ENCODE results near the gene SYT15B.
"Not testable (repeated sequence)": the region's sequence is repeated elsewhere in the genome, so short reads cannot be mapped to it uniquely, and the experiment has no call there.

SYT15B gene

DNA sequence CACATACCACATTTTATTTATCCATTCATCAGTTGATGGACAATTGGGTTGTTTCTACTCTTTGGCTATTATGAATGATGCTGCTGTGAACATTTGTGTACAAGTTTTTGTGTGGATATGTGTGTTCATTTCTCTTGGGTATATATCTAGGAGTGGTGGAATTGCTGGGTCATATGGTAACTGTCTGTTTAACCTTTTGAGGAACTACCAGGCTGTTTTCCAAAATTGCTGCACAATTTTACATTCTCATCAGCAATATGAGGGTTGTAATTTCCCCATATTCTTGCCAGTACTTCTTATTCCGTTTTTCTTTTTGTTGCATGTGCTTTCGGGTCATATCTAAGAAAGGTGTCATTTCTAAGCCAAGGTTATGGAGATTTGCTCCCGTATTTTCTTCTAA lies 38.3 kb downstream of the SYT15B start:
- DNase-seq, result not testable (repeated sequence)

GRCh38 chr10:47724119-47724518 lies 39.3 kb downstream of the SYT15B start:
- not testable (repeated sequence) for DNase-seq

DNA sequence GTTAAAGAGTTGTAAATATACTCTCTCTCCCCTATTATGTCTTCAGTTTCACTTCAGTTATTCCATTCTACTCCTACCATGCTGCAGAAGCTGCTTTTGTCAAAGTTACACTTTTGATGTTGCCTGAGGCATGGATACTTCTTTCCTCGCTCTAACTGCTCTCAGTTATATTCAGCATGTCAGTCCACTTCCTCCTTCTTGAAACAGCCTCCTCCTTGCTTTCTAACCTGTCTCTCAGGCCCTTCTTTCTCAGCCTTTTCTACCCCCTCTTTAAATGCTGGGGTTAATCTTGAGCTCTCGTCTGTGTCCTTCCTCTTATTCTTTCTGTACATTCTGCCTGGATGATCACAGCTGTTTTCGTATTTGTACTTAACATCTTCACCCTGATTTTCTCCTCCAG lies 40.0 kb downstream of the SYT15B start:
- not testable (repeated sequence) for DNase-seq

DNA sequence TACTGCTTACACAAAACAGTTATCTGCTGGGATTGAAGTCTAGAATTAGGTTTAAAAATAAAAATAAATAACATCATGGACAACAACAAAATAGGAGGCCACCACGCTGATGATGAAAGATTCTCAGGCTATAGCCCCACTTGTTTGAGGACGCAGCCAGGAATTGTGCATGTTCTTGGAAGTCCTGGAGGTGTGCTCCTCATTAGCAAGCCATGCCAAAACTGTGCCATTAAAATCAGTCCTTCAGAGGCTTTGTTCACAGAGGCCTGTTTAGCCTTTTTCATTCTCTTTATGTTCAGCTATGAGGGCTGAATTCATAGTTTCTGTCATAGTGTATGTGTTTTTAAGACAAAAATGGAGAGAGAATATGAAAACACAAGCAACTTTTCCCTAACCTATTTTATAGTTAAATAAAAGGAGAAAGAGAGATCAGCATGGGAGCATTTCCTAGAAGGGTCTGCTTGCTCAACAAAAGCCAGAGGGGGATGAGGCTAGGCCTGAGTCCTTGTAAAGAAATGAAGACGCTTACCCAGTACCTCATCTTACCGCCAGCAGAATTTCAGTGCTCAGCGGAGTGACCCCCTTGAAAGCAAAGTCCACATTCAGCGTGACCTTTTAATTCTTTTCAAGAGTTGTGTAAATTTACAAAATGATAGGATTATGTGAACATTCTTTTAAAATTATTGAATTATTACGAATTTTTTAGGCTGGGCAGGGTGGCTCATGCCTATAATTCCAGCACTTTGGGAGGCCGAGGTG lies 46.2 kb downstream of the SYT15B start:
- not testable (repeated sequence) for DNase-seq

Measured in activated CD4-positive, alpha-beta T cell treated with anti-CD3 and anti-CD28 coated beads for 1 hour (primary cell).